IMR-90 (cell line): ENCODE data around the gene ZFAND2B.

Experiments
- CHD1 ChIP-seq: IDR thresholded peaks from 2 replicates; pipeline ENCODE4 v1.6.1; 2012; ENCODE audit warnings: low read depth, low read length, improper control_type of control experiment
- CTCF ChIP-seq: conservative IDR thresholded peaks from 2 replicates; pipeline ENCODE4 v1.5.1; 2012; ENCODE audit warnings: mild to moderate bottlenecking, low read depth, low read length, improper control_type of control experiment
- FOS ChIP-seq: fragments of 150-350 bp; IDR thresholded peaks from 2 replicates; pipeline ENCODE4 v1.6.1; 2016; ENCODE audit warnings: low read depth, low read length
- MAFK ChIP-seq: IDR thresholded peaks from 2 replicates; pipeline ENCODE4 v1.6.1; 2012; ENCODE audit warnings: low read depth, low read length, improper control_type of control experiment
- MXI1 ChIP-seq: IDR thresholded peaks from 2 replicates; pipeline ENCODE4 v1.6.1; 2012; ENCODE audit warnings: low read depth, mild to moderate bottlenecking, low read length, moderate library complexity, borderline replicate concordance
- POLR2A ChIP-seq: IDR thresholded peaks from 2 replicates; pipeline ENCODE4 v1.6.1; 2012; ENCODE audit warnings: mild to moderate bottlenecking, low read depth, low read length
- RAD21 ChIP-seq: IDR thresholded peaks from 2 replicates; pipeline ENCODE4 v1.6.1; 2012; ENCODE audit warnings: low read length, improper control_type of control experiment
- RCOR1 ChIP-seq: IDR thresholded peaks from 2 replicates; pipeline ENCODE4 v1.6.1; 2012; ENCODE audit warnings: mild to moderate bottlenecking, low read length, improper control_type of control experiment; ENCODE audit not compliant: insufficient replicate concordance
- SMC3 ChIP-seq: fragments of 150-350 bp; IDR thresholded peaks from 2 replicates; pipeline ENCODE4 v1.6.1; 2016; ENCODE audit warnings: low read depth, mild to moderate bottlenecking, antibody characterized with exemption, low read length, moderate library complexity
- USF2 ChIP-seq: fragments of 150-350 bp; IDR thresholded peaks from 2 replicates; pipeline ENCODE4 v1.6.1; 2017; ENCODE audit warnings: mild to moderate bottlenecking, antibody characterized with exemption, low read length, low read depth

DNA sequence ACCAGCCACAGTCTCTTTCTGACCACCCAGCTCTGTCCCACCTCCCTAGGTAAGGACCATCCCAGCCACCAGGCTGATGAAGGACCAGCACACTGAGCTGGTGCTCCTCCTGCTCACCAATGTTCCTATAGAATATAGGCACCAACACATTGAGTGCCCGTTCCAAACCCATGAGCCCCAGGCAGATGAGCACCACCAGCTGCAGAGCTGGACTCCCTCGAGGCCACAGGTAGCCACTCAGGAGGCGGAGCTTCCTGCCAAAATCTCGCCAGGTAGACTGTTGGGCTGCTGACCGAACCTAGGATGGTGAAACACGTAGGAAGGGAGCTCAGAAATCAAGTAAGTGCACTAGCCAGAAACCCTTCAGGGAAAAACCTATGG lies 9.9 kb downstream of the ZFAND2B start:
- no peak for TF ChIP-seq CTCF
- no peak for TF ChIP-seq FOS
- no peak for TF ChIP-seq MAFK
- no peak for TF ChIP-seq POLR2A
- no peak for TF ChIP-seq CHD1
- TF ChIP-seq RAD21: no peak
- TF ChIP-seq MXI1: no peak
- no peak for TF ChIP-seq USF2
- TF ChIP-seq SMC3: no peak
- TF ChIP-seq RCOR1: no peak
